EH (cell line): ENCODE measurements around the gene PLA2G7.
A peak's percentile ranks its signal among the peaks of the same experiment; 100 is the strongest.
"Not testable (repeated sequence)": the region's sequence is repeated elsewhere in the genome, so short reads cannot be mapped to it uniquely, and the experiment has no call there.

Source experiments
- DNase-seq: peaks from one replicate; pipeline ENCODE4 v3.0.0-alpha.2; 2015; ENCODE audit warnings: low read depth

Gene PLA2G7

DNA sequence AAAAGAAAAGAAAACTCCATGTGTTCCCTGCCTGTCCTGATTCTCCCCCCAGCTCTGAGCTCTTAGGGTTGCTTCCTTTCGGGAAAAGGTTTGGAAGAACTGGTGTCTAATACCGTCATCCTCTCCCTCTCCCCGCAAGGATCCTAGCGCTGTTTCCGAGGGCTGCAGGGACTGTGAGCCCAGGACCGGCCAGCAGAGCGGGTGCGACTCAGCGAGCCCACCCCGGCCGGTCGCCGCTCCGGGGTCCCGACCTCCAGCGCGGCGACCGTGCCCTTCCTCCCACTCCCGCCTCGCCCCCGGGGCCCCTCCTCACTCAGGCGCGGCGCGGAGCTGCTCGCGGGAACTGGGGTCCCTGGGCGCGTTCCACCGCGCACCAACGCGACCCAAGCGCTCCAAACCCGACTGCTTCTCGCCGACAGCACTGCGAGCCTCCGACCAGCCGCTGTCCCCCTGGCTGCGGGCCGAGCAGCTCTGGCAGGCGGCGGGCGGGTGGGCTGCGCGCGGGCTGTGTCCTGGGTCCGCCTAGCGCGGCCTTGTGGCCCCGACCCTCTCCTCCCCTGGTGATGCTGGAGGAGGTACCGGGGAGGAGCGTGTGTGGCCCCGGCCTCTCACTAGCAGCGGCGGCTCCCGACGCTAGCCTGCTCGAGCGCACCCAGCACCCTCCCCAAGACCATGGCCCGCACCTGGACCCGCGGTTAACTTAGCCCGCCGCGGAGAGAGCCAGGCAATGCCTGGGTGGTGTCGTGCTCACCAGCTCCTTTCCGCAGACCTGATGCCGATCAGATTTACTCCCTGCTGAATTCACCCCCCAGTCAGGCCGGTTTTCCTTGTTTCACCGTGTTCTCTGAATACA is at the start of gene PLA2G7:
TSS of gene PLA2G7 (minus strand) at position 509 of the 853 bp plus-strand sequence. CDS start 12,484 bp downstream, outside the sequence.
- DNase-seq, result peak; percentile 1

GRCh38 chr6:46784535-46784934 is 49.4 kb upstream of the PLA2G7 start:
- DNase-seq, result no peak

- DNase-seq, result peak; percentile 52
Observed at GRCh38 chr6:46781478-46782378, 46.6 kb upstream of the PLA2G7 start.

- no peak for DNase-seq
Observed at GRCh38 chr6:46777476-46778346, 42.5 kb upstream of the PLA2G7 start.

DNA sequence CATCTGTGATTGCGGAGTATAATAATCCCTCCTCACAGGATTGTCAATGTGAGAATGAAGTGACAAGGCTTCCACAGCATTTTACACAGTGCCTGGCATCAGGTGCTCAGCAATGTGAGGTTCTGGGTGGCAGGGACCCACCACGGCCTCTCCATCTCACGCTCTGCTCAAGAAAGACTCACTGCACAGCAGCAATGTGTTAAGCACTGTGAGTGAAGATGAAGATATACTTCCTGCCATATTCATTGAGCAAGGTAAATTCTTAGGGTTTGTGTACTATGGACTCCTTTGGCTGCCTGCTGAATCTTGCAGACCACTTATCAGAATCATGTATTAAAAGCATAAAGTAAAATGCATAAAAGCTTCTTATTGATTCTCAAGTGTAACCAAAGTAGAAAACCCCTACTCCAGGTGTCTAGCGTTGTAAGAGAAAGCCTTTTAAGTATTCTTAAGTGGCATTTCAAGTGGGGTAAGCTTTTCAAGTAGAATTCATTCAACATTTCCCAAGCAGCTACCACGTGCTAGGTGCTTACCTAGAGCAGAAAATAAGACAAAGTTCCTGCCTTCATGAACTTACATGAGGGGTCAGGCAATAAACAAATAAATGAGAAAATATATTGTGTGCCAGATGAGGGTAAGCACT is 41.0 kb upstream of the PLA2G7 start:
- no peak for DNase-seq

DNA sequence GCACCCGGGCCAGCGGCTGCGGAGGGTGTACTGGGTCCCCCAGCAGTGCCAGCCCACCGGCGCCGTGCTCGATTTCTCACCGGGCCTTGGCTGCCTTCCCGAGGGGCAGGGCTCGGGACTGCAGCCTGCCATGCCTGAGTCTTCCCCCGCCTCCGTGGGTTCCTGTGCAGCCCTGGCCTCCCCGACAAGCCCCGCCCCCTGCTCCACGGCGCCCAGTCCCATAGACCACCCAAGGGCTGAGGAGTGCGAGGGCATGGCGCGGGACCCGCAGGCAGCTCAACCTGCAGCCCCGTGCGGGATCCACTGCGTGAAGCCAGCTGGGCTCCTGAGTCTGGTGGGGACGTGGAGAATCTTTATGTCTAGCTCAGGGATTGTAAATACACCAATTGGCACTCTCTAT is 39.6 kb upstream of the PLA2G7 start:
- DNase-seq, result not testable (repeated sequence)

- DNase-seq, result no peak
Observed at GRCh38 chr6:46773201-46773855, 38.2 kb upstream of the PLA2G7 start.

DNA sequence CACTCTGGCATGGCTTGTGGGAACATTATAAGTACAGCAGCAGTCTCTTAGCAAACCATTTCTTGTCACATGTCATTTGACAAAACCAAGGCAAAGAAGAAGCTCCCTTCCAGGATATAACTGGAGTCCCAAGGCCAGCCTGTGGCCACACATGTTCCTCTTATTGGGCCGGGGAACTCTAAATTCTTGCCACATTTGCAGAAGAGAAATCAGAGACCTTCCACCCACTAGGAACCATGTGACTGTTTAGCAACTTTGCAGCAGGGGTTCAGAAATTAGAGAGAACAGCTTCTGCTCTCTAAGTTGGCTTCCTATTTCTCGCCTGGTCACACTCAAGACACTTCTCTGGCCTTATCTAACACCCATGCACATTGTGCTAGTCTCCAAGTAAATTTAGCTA is 37.6 kb upstream of the PLA2G7 start:
- no peak for DNase-seq

- no peak for DNase-seq
Observed at GRCh38 chr6:46772016-46772415, 36.8 kb upstream of the PLA2G7 start.

GRCh38 chr6:46764961-46765360 is 29.8 kb upstream of the PLA2G7 start:
- no peak for DNase-seq

DNA sequence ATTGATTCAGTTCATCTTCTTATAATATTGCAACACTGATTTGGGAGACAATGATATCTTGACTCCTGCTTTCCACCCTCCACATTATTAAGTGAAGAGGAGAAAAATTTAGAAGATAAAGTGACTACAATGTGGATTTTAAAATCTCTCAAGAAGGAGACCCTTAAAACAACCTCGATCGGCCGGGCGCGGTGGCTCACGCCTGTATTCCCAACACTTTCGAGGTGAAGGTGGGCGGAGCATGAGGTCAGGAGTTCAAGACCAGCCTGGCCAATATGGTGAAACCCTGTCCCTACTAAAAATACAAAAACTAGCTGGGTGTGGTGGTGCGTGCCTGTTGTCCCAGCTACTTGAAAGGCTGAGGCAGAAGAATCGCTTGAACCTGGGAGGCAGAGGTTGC is 29.1 kb upstream of the PLA2G7 start:
- not testable (repeated sequence) for DNase-seq

GRCh38 chr6:46763466-46763865 is 28.3 kb upstream of the PLA2G7 start:
- DNase-seq, result no peak

GRCh38 chr6:46760925-46761324 is 25.8 kb upstream of the PLA2G7 start:
- DNase-seq, result no peak

DNA sequence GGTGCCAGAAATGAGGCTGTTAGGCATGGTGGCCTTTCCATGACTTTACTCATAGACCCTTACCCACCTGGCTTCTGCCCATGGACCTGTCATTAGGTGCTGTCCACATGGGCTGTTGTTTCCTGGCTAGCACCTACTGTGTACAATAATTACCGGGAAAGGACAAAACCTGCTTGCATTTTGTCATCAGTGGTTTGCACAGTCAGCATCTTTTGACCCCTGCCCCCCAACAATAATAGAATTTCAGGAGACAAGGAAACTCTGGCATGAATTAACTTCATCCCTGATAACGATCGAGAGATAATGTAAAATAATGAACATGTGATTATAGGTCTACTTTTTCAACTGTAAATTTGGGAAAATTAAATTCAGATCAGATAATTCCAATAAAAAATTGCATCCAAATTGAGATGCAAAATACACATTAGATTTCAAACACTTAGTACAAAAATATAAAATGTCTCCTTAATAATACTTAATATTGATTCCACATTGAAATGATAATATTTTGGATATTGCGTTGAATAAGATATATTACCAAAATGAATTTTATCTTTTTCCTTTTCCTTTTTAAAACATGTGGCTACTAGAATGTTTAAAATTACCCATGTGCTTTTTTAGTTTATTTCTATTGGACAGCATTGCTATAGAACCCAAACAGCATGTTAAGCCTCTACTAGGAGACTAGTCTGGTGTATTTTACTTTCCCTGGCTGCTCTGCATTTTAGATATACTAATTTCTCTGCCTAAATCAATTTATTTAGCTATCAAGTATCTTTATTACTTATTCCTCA is 24.0 kb upstream of the PLA2G7 start:
- no peak for DNase-seq

- no peak for DNase-seq
Observed at GRCh38 chr6:46757214-46757596, 22.0 kb upstream of the PLA2G7 start.

DNA sequence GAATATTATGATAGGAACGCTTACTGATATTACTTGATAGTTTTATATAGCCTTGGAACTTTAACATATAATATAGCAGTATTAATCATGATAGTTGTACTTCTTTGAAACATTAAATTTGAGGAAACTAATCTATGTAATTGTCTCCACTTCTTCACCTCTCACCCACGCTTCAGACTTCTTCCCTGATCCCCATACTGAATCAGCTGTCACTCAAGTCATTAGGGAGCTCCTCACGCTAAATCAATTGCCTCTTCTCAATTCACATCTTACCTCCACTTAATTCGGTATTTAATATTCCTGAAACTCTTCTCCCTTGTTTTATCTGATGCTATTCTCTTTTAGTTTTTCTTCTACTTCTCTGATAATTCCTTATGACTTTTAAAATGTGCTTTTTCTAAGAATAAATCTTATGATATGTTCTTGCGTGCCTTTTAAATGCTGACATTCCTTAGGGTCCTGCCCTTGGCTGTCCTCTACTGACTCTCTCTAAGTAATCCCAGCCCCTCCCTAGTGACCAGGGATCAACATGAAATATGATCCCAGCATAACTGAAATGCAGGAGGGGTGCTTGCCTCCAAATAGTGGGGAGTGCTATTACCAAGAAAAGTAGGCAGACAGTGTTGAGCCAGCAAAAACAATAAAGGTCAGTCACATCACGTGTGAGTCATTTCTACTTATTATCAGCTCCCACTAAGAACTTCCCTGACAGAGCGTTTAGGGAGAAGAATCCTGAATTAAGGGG is 21.5 kb upstream of the PLA2G7 start:
- DNase-seq, result no peak

DNA sequence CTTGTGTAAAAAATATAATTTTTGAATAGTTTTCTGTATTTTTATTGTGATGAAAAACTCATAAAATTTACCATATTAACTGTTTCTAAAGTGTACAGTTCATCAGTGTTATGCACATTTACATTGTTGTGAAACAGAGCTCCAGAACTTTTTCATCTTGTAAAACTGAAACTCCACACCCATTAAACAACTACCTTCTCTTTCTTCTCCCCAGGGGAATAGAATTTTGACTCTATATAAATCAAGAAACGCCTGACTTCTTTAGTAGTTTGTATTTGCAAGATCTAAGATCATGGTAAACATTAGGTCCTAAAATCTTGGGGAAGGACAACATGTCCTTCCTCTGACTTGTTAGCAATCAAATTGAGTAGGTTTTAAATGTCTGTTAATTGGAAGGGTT is 20.7 kb upstream of the PLA2G7 start:
- DNase-seq, result no peak

- no peak for DNase-seq
Observed at GRCh38 chr6:46751658-46752057, 16.5 kb upstream of the PLA2G7 start.

- DNase-seq, result no peak
Observed at GRCh38 chr6:46749731-46750130, 14.6 kb upstream of the PLA2G7 start.
